ENCODE measurements around the gene TRAF3IP1. TPM values are rescaled to one million over a fixed set of nuclear protein-coding genes. Genes with fewer than 3 reads are reported as not detected.

The TRAF3IP1 gene
- total RNA-seq, 1 donor from 2014 or later = 15.1 TPM

- Mint-ChIP-seq H3K9me3 (ENCODE audit: low read depth) (no peaks in the 10 kb centered on the region), H3K36me3 (ENCODE audit: low read depth) (peaks cover 9% of the 10 kb centered on the region), H3K27ac (ENCODE audit: unreplicated experiment) (no peak overlapping the region)
These were observed 46.0 kb upstream of the TRAF3IP1 start for GRCh38 chr2:238274152-238274865.

GRCh38 chr2:238277695-238278094, 42.6 kb upstream of the TRAF3IP1 start:
- H3K27ac Mint-ChIP-seq (ENCODE audit: unreplicated experiment) = no peak overlapping the region
- DNase-seq (ENCODE audit: low spot score) = no peak
- peak; percentile 29 for TF ChIP-seq CTCF (IDR thresholded peaks at IDR 0.05)
- no peaks in the 10 kb centered on the region for H3K9me3 Mint-ChIP-seq (ENCODE audit: low read depth)
- H3K4me1 Mint-ChIP-seq (ENCODE audit: low read depth) = no peaks in the 10 kb centered on the region
- H3K4me3 Mint-ChIP-seq (ENCODE audit: unreplicated experiment) = no peak overlapping the region
- no peaks in the 10 kb centered on the region for H3K27me3 Mint-ChIP-seq (ENCODE audit: low read depth)
- H3K36me3 Mint-ChIP-seq (ENCODE audit: low read depth) = peaks cover 7% of the 10 kb centered on the region

More at GRCh38 chr2:238274152-238274865, 46.0 kb upstream of the TRAF3IP1 start:
- no peaks in the 10 kb centered on the region for H3K4me1 Mint-ChIP-seq (ENCODE audit: low read depth)
- DNase-seq (ENCODE audit: low spot score) = no peak
- no peak overlapping the region for H3K4me3 Mint-ChIP-seq (ENCODE audit: unreplicated experiment)
- TF ChIP-seq CTCF (IDR thresholded peaks at IDR 0.05) = no peak
- H3K27me3 Mint-ChIP-seq (ENCODE audit: low read depth) = no peaks in the 10 kb centered on the region

- H3K27ac Mint-ChIP-seq (ENCODE audit: unreplicated experiment) = no peak overlapping the region
- H3K9me3 Mint-ChIP-seq (ENCODE audit: low read depth) = no peaks in the 10 kb centered on the region
- no peak overlapping the region for H3K4me3 Mint-ChIP-seq (ENCODE audit: unreplicated experiment)
- DNase-seq (ENCODE audit: low spot score) = no peak
- no peak for TF ChIP-seq CTCF (IDR thresholded peaks at IDR 0.05)
- H3K27me3 Mint-ChIP-seq (ENCODE audit: low read depth) = no peaks in the 10 kb centered on the region
- H3K4me1 Mint-ChIP-seq (ENCODE audit: low read depth) = no peaks in the 10 kb centered on the region
- H3K36me3 Mint-ChIP-seq (ENCODE audit: low read depth) = peaks cover 6% of the 10 kb centered on the region
These were observed 41.5 kb upstream of the TRAF3IP1 start for GRCh38 chr2:238278626-238279323.

- no peak for TF ChIP-seq CTCF (IDR thresholded peaks at IDR 0.05)
- Mint-ChIP-seq H3K27ac (ENCODE audit: unreplicated experiment) (no peak overlapping the region), H3K9me3 (ENCODE audit: low read depth) (no peaks in the 10 kb centered on the region), H3K4me3 (ENCODE audit: unreplicated experiment) (no peak overlapping the region), H3K36me3 (ENCODE audit: low read depth) (peaks cover 6% of the 10 kb centered on the region), H3K4me1 (ENCODE audit: low read depth) (no peaks in the 10 kb centered on the region), H3K27me3 (ENCODE audit: low read depth) (no peaks in the 10 kb centered on the region)
- no peak for DNase-seq (ENCODE audit: low spot score)
These were observed 41.0 kb upstream of the TRAF3IP1 start for GRCh38 chr2:238279324-238279682.

- TF ChIP-seq CTCF (IDR thresholded peaks at IDR 0.05) = no peak
- H3K27me3 Mint-ChIP-seq (ENCODE audit: low read depth) = no peaks in the 10 kb centered on the region
- H3K9me3 Mint-ChIP-seq (ENCODE audit: low read depth) = no peaks in the 10 kb centered on the region
- DNase-seq (ENCODE audit: low spot score) = no peak
- H3K27ac Mint-ChIP-seq (ENCODE audit: unreplicated experiment) = no peak overlapping the region
- H3K4me1 Mint-ChIP-seq (ENCODE audit: low read depth) = peaks cover 3% of the 10 kb centered on the region
- peaks cover 6% of the 10 kb centered on the region for H3K36me3 Mint-ChIP-seq (ENCODE audit: low read depth)
- no peak overlapping the region for H3K4me3 Mint-ChIP-seq (ENCODE audit: unreplicated experiment)
These were observed 40.1 kb upstream of the TRAF3IP1 start for GRCh38 chr2:238280083-238280825.
